HepG2 (cell line): ENCODE measurements around the gene GALNT15. TPM values are rescaled to one million over a fixed set of nuclear protein-coding genes. Genes with fewer than 3 reads are reported as not detected.

Experiments used
- ATAC-seq: fragments of 200-7000 bp; cut with Tn5 transposase; 3 replicates; pipeline ENCODE4 v1.9.1; 2020; ENCODE audit warnings: mild to moderate bottlenecking, moderate library complexity
- BruUV-seq: library from RNA; stranded (reverse); fragments of 400-500 nt; replicated peaks from 2 replicates; lab custom pipeline; 2021; lab: Mats Ljungman, UMichigan
- CTCF ChIA-PET: fragments of 300-600 bp; formaldehyde crosslinking; extraction: SDS; loops from one replicate; lab custom pipeline; 2021; ENCODE audit warnings: low total read pairs, inconsistent platforms, low intra/inter-chr PET ratio; lab: Yijun Ruan, JAX
- POLR2A ChIA-PET: fragments of 350-600 bp; sonication (Branson Sonifier 250); formaldehyde crosslinking; loops from one replicate; lab custom pipeline; 2020; ENCODE audit warnings: antibody characterized with exemption, inconsistent platforms; lab: Yijun Ruan, JAX
- DNase-seq: peaks from one replicate; pipeline ENCODE4 v3.0.0-alpha.2; 2015; ENCODE audit warnings: low spot score
- FAIRE-seq: peaks from 3 replicates; lab custom pipeline; 2011; peaks lifted over from hg19 to GRCh38; lab: Jason Lieb, UNC
- H2AFZ ChIP-seq: one replicate; pipeline ENCODE4 v1.6.1; 2011; ENCODE audit warnings: low read length, inconsistent platforms
- H3K27ac ChIP-seq: fragments of 300-600 bp; 3 replicates; pipeline ENCODE4 v1.8.0; 2011; ENCODE audit warnings: mixed run types, mild to moderate bottlenecking, mixed read lengths, low read length, inconsistent platforms; ENCODE audit not compliant: insufficient read depth; ENCODE audit errors: extremely low read length
- H3K27me3 ChIP-seq, 2 experiments: fragments of 200-600 bp in 1 of 2; 2 replicates in 1 of 2; 3 replicates in 1 of 2; pipeline versions ENCODE4 v1.6.0 to v1.8.0; 2011; ENCODE audit warnings: low read length in 2 of 2, mild to moderate bottlenecking in 2 of 2, moderate library complexity in 2 of 2, inconsistent platforms in 1 of 2; ENCODE audit not compliant: insufficient read depth in 2 of 2, control insufficient read depth in 1 of 2
- H3K36me3 ChIP-seq, 2 experiments: fragments of 200-600 bp in 1 of 2; replicated peaks in 1 of 2; 2 replicates in 1 of 2; 3 replicates in 1 of 2; pipeline versions ENCODE4 v1.5.1 to v1.8.0; 2011; ENCODE audit warnings: low read length in 2 of 2, inconsistent platforms in 1 of 2; ENCODE audit not compliant: insufficient read depth in 2 of 2, control insufficient read depth in 1 of 2
- H3K4me1 ChIP-seq: 2 replicates; pipeline ENCODE4 v1.5.1; 2012; ENCODE audit warnings: low read length, inconsistent platforms; ENCODE audit not compliant: insufficient read depth
- H3K4me2 ChIP-seq: 2 replicates; pipeline ENCODE4 v1.6.0; 2011; ENCODE audit warnings: low read depth, low read length, inconsistent platforms
- H3K4me3 ChIP-seq, 3 experiments: fragments of 200-600 bp in 1 of 3; sonication (generic), shearing (Covaris generic) in 1 of 3; replicated peaks in 1 of 3; 2 replicates each; pipeline ENCODE4 v1.5.1; 2011 to 2016; ENCODE audit warnings: low read length in 3 of 3, inconsistent platforms in 2 of 3, low read depth in 2 of 3, mild to moderate bottlenecking in 2 of 3, control low read depth in 1 of 3, mixed read lengths in 1 of 3; ENCODE audit not compliant: insufficient read depth in 1 of 3
- H3K79me2 ChIP-seq: one replicate; pipeline ENCODE4 v1.6.1; 2011; ENCODE audit warnings: low read length, inconsistent platforms; ENCODE audit not compliant: insufficient read depth
- H3K9ac ChIP-seq: 2 replicates; pipeline ENCODE4 v1.6.0; 2011; ENCODE audit warnings: mild to moderate bottlenecking, low read depth, low read length, inconsistent platforms; ENCODE audit not compliant: insufficient read depth
- H3K9me3 ChIP-seq: 2 replicates; pipeline ENCODE4 v1.5.1; 2012; ENCODE audit warnings: mild to moderate bottlenecking, low read length
- H4K20me1 ChIP-seq: 2 replicates; pipeline ENCODE4 v1.6.0; 2011; ENCODE audit warnings: inconsistent platforms, mild to moderate bottlenecking, low read length, moderate library complexity; ENCODE audit not compliant: insufficient read depth
- ZFY ChIP-seq: sonication (generic); formaldehyde crosslinking; IDR thresholded peaks from 2 replicates; pipeline ENCODE4 v1.4.0; 2020; ENCODE audit warnings: missing genetic modification reagents
- ZNF142 ChIP-seq: sonication (generic); formaldehyde crosslinking; IDR thresholded peaks from 2 replicates; pipeline ENCODE4 v1.4.0; 2020; ENCODE audit warnings: missing genetic modification reagents
- WGBS: methylation state at CpG from one replicate; pipeline ENCODE4 v1.1.6; 2017; ENCODE audit warnings: low lambda C conversion rate; 5-methylcytosine and 5-hydroxymethylcytosine counted together
- in situ Hi-C: cut with HindIII; loops from 2 replicates; pipeline ENCODE4 v1.10.0; 2017; ENCODE audit warnings: low pct_unique_long_range_greater_than_20kb; ENCODE audit not compliant: extremely low pct_ligation_motif_present
- intact Hi-C: fragments of 100-400 bp; cut with micrococcal nuclease; formaldehyde crosslinking; loops from one replicate; pipeline ENCODE4 v1.10.0; 2022; ENCODE audit not compliant: unreplicated experiment
- polyA plus RNA-seq, 8 experiments: library from polyadenylated mRNA; depleted of rRNA in 3 of 8; stranded (reverse) in 7 of 8; unstranded in 1 of 8; fragments of >200 nt; fragmentation: Illumina TruSeq in 4 of 8; extraction: Trizol in 4 of 8; gene quantifications; 2 replicates each; pipeline versions ENCODE4 v1.2.1 to v1.2.3, GENCODE V29; 2011 to 2016; ENCODE audit warnings: low read depth in 4 of 8, missing spikeins in 1 of 8, mixed read lengths in 1 of 8; ENCODE audit not compliant: insufficient read depth in 1 of 8
- total RNA-seq, 5 experiments: library from RNA; depleted of rRNA; stranded (reverse); fragments of >200 nt; fragmentation: Illumina TruSeq; extraction: Trizol; gene quantifications; 2 replicates each; pipeline ENCODE4 v1.2.3, GENCODE V29; 2016; ENCODE audit warnings: low read depth in 1 of 5

GALNT15 gene
- total and polyA plus RNA-seq, 2 of the 13 experiments (the other 11 are each of a cell fraction or from before 2014, with no cell fraction given) = 0.02 to 0.04 TPM

- Histone ChIP-seq H3K4me1 (peaks cover 19% of the 10 kb centered on the region), H3K79me2 (no peaks in the 10 kb centered on the region), H3K4me3 (no peak overlapping the region), H3K27ac (no peak overlapping the region), H4K20me1 (no peaks in the 10 kb centered on the region), H3K9ac (no peak overlapping the region), H3K27me3 (peaks cover 3 to 47% of the 10 kb centered on the region in 2 experiments; a peak in 3 of 5 replicates), H3K9me3 (no peaks in the 10 kb centered on the region), H3K36me3 (no peaks in the 10 kb centered on the region), H2AFZ (no peak overlapping the region), H3K4me2 (no peak overlapping the region)
- TF ChIP-seq ZFY (CRISPR knock-in tag) (0 out of 2 replicates have a peak, but pooled peaks have one; percentile 2), ZNF142 (CRISPR knock-in tag) (no peak)
- FAIRE-seq (no peak), DNase-seq (no peak), ATAC-seq (no peak)
- CTCF ChIA-PET = interaction anchor here (3.9 kb wide), 1 partner anchor 130 kb away, joined by 58 read pairs; no protein-coding TSS in a partner anchor
- 50% methylated on average over 2 of the region's 2 CpGs for WGBS
- intact Hi-C loops = loop anchor here (5.0 kb wide), 2 partner anchors 362 to 547 kb away; no protein-coding TSS in a partner anchor
- in situ Hi-C loops = no loop called here
- BruUV-seq = no TSS peak
- POLR2A ChIA-PET = interaction anchor here (1.6 kb wide), 1 partner anchor 119 kb away, joined by 4 read pairs; no protein-coding TSS in a partner anchor
Observed at GRCh38 chr3:16179261-16179660, 4.8 kb downstream of the GALNT15 start.
